ENCODE results near the gene PSMA3.

GRCh38 chr14:58309086-58309485 is 64.4 kb downstream of the PSMA3 start:
- TF ChIP-seq CTCF (IDR thresholded peaks at IDR 0.05 in 2 of 3, conservative IDR thresholded peaks at IDR 0.05 in 1 of 3; ENCODE audit: control insufficient read depth in 2 of 3, extremely low read depth in 1 of 3, insufficient read depth in 1 of 3, low read depth in 3 of 3, low read length in 3 of 3) (no peak), PBX3 (IDR thresholded peaks at IDR 0.05; ENCODE audit: insufficient replicate concordance, low read depth, low read length) (no peak), ESRRA (IDR thresholded peaks at IDR 0.05; ENCODE audit: low read length) (no peak), TCF12 (IDR thresholded peaks at IDR 0.05; ENCODE audit: low read depth, low read length) (no peak), POLR2A (IDR thresholded peaks at IDR 0.05; ENCODE audit: low read depth, low read length) (no peak), EED (IDR thresholded peaks at IDR 0.05; ENCODE audit: low read depth) (no peak), SPI1 (IDR thresholded peaks at IDR 0.05; ENCODE audit: borderline replicate concordance, insufficient read depth, low read depth, low read length) (no peak)
